Thyroid gland (tissue), 4 donors: ENCODE data around the gene PPP6R1. TPM values are rescaled to one million over a fixed set of nuclear protein-coding genes. Genes with fewer than 3 reads are reported as not detected.

Experiments used
- DNase-seq, 2 donors: peaks; one replicate each; pipeline ENCODE4 v3.0.0-alpha.2; 2019
- H3K27ac ChIP-seq, 3 donors: fragments of 200-600 bp; sonication (generic); 1 replicate in 2 of 3; 2 replicates in 1 of 3; pipeline ENCODE4 v1.5.1; 2016 to 2019; ENCODE audit warnings: mild to moderate bottlenecking in 1 of 3, moderate library complexity in 1 of 3
- H3K27me3 ChIP-seq: fragments of 200-600 bp; sonication (generic); one replicate; pipeline ENCODE4 v1.5.1; 2019
- H3K36me3 ChIP-seq, 2 donors: fragments of 200-600 bp; sonication (generic); one replicate each; pipeline ENCODE4 v1.5.1; 2016 to 2019
- H3K4me1 ChIP-seq, 2 donors: fragments of 200-600 bp; sonication (generic); one replicate each; pipeline ENCODE4 v1.5.1; 2017 to 2019
- H3K4me3 ChIP-seq, 3 donors: fragments of 200-600 bp; sonication (generic); replicated peaks in 1 of 3; 1 replicate in 2 of 3; 2 replicates in 1 of 3; pipeline ENCODE4 v1.5.1; 2016; ENCODE audit warnings: mild to moderate bottlenecking in 1 of 3
- H3K9me3 ChIP-seq: fragments of 200-600 bp; sonication (generic); one replicate; pipeline ENCODE4 v1.5.1; 2017
- CTCF ChIP-seq, 6 experiments: fragments of 200-600 bp in 3 of 6; fragments of 450-650 bp in 3 of 6; sonication (generic) in 3 of 6; IDR thresholded peaks; one replicate each; pipeline ENCODE4 v1.5.1; 2016 to 2019; ENCODE audit warnings: antibody characterized with exemption in 6 of 6, mild to moderate bottlenecking in 2 of 6, inconsistent platforms in 1 of 6, moderate library complexity in 1 of 6
- POLR2A ChIP-seq, 2 donors: fragments of 450-650 bp; IDR thresholded peaks; one replicate each; pipeline ENCODE4 v1.6.1; 2017; ENCODE audit warnings: antibody characterized with exemption in 2 of 2, mild to moderate bottlenecking in 2 of 2, moderate library complexity in 1 of 2
- WGBS, 2 donors: methylation state at CpG; one replicate each; pipeline ENCODE4 v1.1.5; 2017; 5-methylcytosine and 5-hydroxymethylcytosine counted together
- intact Hi-C: fragments of 100-400 bp; cut with DNase I; formaldehyde crosslinking; loops from one replicate; pipeline ENCODE4 v1.15.1; 2023
- total RNA-seq, 4 donors: library from RNA; depleted of rRNA; stranded (reverse); fragments of >200 nt; gene quantifications; one replicate each; pipeline ENCODE4 v1.2.3, GENCODE V29; 2016

The PPP6R1 gene
- total RNA-seq, 4 donors from 2014 or later, result 26.1 to 99.8 (median 54.2) TPM

DNA sequence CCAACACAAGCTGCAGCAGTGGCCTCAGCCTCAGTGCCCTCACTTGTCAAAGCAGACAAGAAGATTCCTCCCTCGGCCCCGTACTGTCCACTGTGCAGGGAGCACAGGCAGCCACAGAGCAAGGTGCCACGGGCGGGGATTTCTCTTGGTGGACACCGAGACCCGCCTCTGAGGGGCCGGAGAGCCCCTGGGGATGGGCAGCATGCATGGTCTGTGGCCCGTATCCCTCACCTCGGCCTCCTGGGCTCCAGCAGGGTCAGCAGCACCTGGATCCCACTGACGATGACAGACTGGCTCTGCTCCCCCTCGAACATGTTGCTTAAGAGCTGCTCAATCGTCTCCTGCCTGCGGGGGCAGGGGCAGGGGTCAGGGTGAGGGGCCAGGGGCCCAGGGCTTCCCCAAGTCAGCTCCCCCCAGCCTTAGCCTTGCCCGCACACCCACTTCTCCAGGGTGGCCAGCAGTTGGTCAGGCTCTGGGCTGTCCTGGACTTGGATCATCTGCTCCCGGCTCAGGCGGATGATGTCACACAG is 16.8 kb downstream of the PPP6R1 start:
- 93 to 97% methylated on average over 5 to 16 of the region's 16 CpGs for WGBS, 2 donors
- Histone ChIP-seq H3K27me3 (no peaks in the 10 kb centered on the region), H3K4me3 (no peak overlapping the region), H3K4me1 (no peaks in the 10 kb centered on the region), H3K9me3 (no peaks in the 10 kb centered on the region), H3K27ac (no peak overlapping the region), H3K36me3 (peaks cover 89 to 91% of the 10 kb centered on the region in 2 donors)
- intact Hi-C loops, result no loop called here
- TF ChIP-seq POLR2A (IDR thresholded peaks at IDR 0.05) (no peak), CTCF (IDR thresholded peaks at IDR 0.05) (no peak)
- no peak for DNase-seq

DNA sequence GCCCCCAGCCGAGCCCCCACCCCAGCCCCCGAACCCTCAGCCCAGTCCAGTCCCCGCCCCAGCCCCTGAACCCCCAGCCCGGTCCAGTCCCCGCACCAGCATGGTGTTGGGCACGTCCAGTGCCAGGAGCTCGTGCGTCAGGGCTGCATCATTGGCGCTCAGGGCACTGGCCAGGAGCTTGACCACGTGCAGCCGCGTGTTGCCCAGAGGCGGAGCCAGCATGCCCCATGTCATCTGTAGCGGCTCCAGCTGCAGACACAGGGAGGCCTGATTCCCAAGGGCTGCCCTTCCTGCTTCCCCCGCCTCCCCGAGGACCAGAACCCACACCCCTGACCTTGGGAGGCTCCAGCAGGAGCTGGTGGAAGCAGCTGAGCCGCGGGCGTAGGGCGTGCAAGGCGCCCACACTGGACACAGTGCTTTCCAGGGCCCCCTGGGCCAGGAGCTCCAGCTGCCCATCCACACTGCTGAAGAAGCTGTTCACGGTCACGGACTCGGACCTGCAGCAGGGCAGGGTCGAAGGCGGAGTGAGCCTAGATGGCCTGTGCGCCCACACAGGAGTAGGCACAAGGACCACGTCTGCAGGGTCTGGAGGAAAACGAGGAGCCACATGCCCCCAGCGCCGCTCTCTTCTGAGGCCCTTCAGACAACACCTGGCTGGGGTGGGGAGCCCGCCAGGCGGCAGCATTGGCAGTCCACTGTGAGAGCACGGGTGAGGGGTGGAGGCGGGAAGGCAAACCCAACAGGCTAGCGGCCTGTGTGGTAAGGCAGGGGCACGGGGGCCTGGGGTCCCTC is 17.5 kb downstream of the PPP6R1 start:
- no peak for DNase-seq
- no peaks in the 10 kb centered on the region for H3K4me1 ChIP-seq
- intact Hi-C loops, result no loop called here
- H3K27me3 ChIP-seq, result no peaks in the 10 kb centered on the region
- TF ChIP-seq POLR2A (IDR thresholded peaks at IDR 0.05), result no peak
- 95 to 96% methylated on average over 19 to 20 of the region's 37 CpGs for WGBS, 2 donors
- no peak overlapping the region for H3K27ac ChIP-seq
- no peak overlapping the region for H3K4me3 ChIP-seq
- H3K36me3 ChIP-seq, result peaks cover 90 to 92% of the 10 kb centered on the region in 2 donors
- no peaks in the 10 kb centered on the region for H3K9me3 ChIP-seq

- TF ChIP-seq CTCF (IDR thresholded peaks at IDR 0.05) (no peak), POLR2A (IDR thresholded peaks at IDR 0.05) (no peak)
- Histone ChIP-seq H3K27ac (no peak overlapping the region), H3K4me1 (no peaks in the 10 kb centered on the region), H3K36me3 (peaks cover 91 to 92% of the 10 kb centered on the region in 2 donors), H3K9me3 (no peaks in the 10 kb centered on the region), H3K4me3 (no peak overlapping the region), H3K27me3 (no peaks in the 10 kb centered on the region)
- 91 to 95% methylated on average over 6 of the region's 6 CpGs for whole genome bisulfite sequencing, 2 donors
- no peak for DNase-seq
- intact Hi-C loops, result no loop called here
Observed at GRCh38 chr19:55240713-55241020, 18.1 kb downstream of the PPP6R1 start.

DNA sequence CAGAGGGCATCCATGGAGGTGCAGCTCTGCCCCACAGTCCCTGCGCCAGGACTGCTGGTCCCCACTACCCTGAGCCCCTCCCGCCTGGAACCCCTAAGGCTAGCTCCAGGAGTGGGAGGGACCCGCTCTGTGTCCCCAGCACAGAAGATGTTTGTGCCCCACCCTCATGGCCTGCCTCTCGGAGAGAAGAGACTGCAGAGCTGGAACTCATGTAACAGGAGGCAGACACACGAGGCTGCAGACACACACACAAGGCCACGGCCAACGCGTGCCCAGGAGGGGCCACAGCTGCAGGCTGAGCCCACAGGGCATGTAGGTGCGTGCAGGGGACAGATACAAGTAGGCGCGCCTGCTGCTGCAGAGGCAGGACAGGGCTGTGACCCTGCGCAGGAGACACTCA is 19.8 kb downstream of the PPP6R1 start:
- peaks cover 75 to 86% of the 10 kb centered on the region in 2 donors for H3K36me3 ChIP-seq
- no peak overlapping the region for H3K27ac ChIP-seq
- TF ChIP-seq POLR2A (IDR thresholded peaks at IDR 0.05) (no peak), CTCF (IDR thresholded peaks at IDR 0.05) (no peak)
- H3K9me3 ChIP-seq, result no peaks in the 10 kb centered on the region
- WGBS, 2 donors, result 94% methylated on average over 9 to 11 of the region's 12 CpGs
- intact Hi-C loops, result no loop called here
- DNase-seq, result no peak
- H3K4me1 ChIP-seq, result no peaks in the 10 kb centered on the region
- H3K27me3 ChIP-seq, result no peaks in the 10 kb centered on the region
- no peak overlapping the region for H3K4me3 ChIP-seq

DNA sequence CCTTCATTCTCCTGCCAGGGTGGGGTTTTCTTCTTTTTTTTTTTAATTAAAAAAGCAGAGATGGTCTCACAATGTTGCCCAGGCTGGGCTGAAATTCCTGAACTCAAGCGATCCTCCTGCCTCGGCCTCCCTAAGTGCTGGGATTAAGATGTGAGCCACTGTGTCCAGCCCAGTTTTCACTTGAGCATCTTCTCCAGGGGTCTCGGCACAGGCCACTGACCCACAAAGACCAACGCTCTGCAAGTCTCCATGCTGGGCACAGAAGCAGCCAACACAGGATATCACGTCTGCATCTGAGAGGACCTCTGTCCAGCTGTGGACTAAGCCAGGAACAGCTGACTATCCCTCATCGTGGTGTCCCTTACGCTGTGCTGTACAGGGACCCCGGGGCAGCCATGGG is 20.8 kb downstream of the PPP6R1 start:
- Histone ChIP-seq H3K36me3 (peaks cover 70 to 80% of the 10 kb centered on the region in 2 donors), H3K9me3 (no peaks in the 10 kb centered on the region), H3K4me1 (no peaks in the 10 kb centered on the region), H3K4me3 (no peak overlapping the region), H3K27ac (no peak overlapping the region), H3K27me3 (no peaks in the 10 kb centered on the region)
- WGBS, 2 donors, result 92 to 97% methylated on average over 5 to 7 of the region's 8 CpGs
- no peak for DNase-seq
- TF ChIP-seq POLR2A (IDR thresholded peaks at IDR 0.05) (no peak), CTCF (IDR thresholded peaks at IDR 0.05) (no peak)
- intact Hi-C loops, result no loop called here
